Stimulated activated CD8-positive, alpha-beta memory T cell treated with anti-CD3 and anti-CD28 coated beads, Interleukin-4, amount 100 ng/mL, for 48 hours (primary cell): ENCODE measurements around the gene HAUS7.

Source experiments
- DNase-seq: peaks from one replicate; pipeline ENCODE4 v3.0.0-alpha.2; 2020

The HAUS7 gene

GRCh38 chrX:153475751-153476281 is 5.4 kb upstream of the HAUS7 start:
- no peak for DNase-seq

- no peak for DNase-seq
Measured at GRCh38 chrX:153475271-153475670, 4.9 kb upstream of the HAUS7 start.

- peak; percentile 44 for DNase-seq
Measured at GRCh38 chrX:153474718-153475117, 4.3 kb upstream of the HAUS7 start.

- DNase-seq, result no peak
Measured at GRCh38 chrX:153474266-153474665, 3.9 kb upstream of the HAUS7 start.

- DNase-seq, result no peak
Measured at GRCh38 chrX:153473126-153473525, 2.8 kb upstream of the HAUS7 start.

- DNase-seq, result no peak
Measured at GRCh38 chrX:153471663-153472280, 1.4 kb upstream of the HAUS7 start.

- peak; percentile 41 for DNase-seq
Measured at GRCh38 chrX:153469811-153470410, 465 bp downstream of the HAUS7 start.

GRCh38 chrX:153468008-153468580 is 2.3 kb downstream of the HAUS7 start:
- DNase-seq, result no peak

GRCh38 chrX:153465691-153466380 is 4.5 kb downstream of the HAUS7 start:
- no peak for DNase-seq

- no peak for DNase-seq
Measured at GRCh38 chrX:153464116-153464515, 6.3 kb downstream of the HAUS7 start.

- no peak for DNase-seq
Measured at GRCh38 chrX:153463556-153463955, 6.8 kb downstream of the HAUS7 start.

GRCh38 chrX:153463031-153463430 is 7.3 kb downstream of the HAUS7 start:
- no peak for DNase-seq

- DNase-seq, result no peak
Measured at GRCh38 chrX:153462291-153462690, 8.1 kb downstream of the HAUS7 start.

- peak; percentile 59 for DNase-seq
Measured at GRCh38 chrX:153460826-153461225, 9.6 kb downstream of the HAUS7 start.

- no peak for DNase-seq
Measured at GRCh38 chrX:153459986-153460385, 10.4 kb downstream of the HAUS7 start.

GRCh38 chrX:153458476-153458875 is 11.9 kb downstream of the HAUS7 start:
- DNase-seq, result no peak

GRCh38 chrX:153457827-153458466 is 12.4 kb downstream of the HAUS7 start:
- no peak for DNase-seq

GRCh38 chrX:153457136-153457825 is 13.1 kb downstream of the HAUS7 start:
- no peak for DNase-seq

GRCh38 chrX:153456704-153457103 is 13.7 kb downstream of the HAUS7 start:
- DNase-seq, result no peak

- no peak for DNase-seq
Measured at GRCh38 chrX:153456161-153456560, 14.2 kb downstream of the HAUS7 start.

GRCh38 chrX:153455571-153455970 is 14.8 kb downstream of the HAUS7 start:
- no peak for DNase-seq

- no peak for DNase-seq
Measured at GRCh38 chrX:153454901-153455550, 15.3 kb downstream of the HAUS7 start.
